BJ (cell line): ENCODE results near the gene SF3B1. TPM values are rescaled to one million over a fixed set of nuclear protein-coding genes. Genes with fewer than 3 reads are reported as not detected.
A peak's percentile ranks its signal among the peaks of the same experiment; 100 is the strongest.
"Not testable (repeated sequence)": the region's sequence is repeated elsewhere in the genome, so short reads cannot be mapped to it uniquely, and the experiment has no call there.

Experiments used
- CTCF ChIA-PET: fragments of 350-600 bp; formaldehyde crosslinking; extraction: SDS; loops from one replicate; lab custom pipeline; 2021; ENCODE audit warnings: antibody characterized with exemption, inconsistent platforms; lab: Yijun Ruan, JAX
- POLR2A ChIA-PET: fragments of 300-600 bp; sonication (Branson Sonifier 250); formaldehyde crosslinking; extraction: SDS; loops from one replicate; lab custom pipeline; 2021; ENCODE audit warnings: antibody characterized with exemption; lab: Charles Lee
- DNase-seq: peaks from one replicate; pipeline ENCODE4 v3.0.0-alpha.2; 2011; ENCODE audit warnings: low read depth
- H3K27me3 ChIP-seq: 2 replicates; pipeline ENCODE4 v1.6.0; 2011; ENCODE audit warnings: low read length; ENCODE audit not compliant: control insufficient read depth, insufficient read depth
- H3K36me3 ChIP-seq: 2 replicates; pipeline ENCODE4 v1.5.1; 2011; ENCODE audit warnings: low read length; ENCODE audit not compliant: control insufficient read depth, insufficient read depth
- H3K4me3 ChIP-seq: 2 replicates; pipeline ENCODE4 v1.5.1; 2011; ENCODE audit warnings: low read depth, mild to moderate bottlenecking, control low read depth, low read length
- CTCF ChIP-seq: IDR thresholded peaks from 2 replicates; pipeline ENCODE4 v1.5.1; 2011; ENCODE audit warnings: low read depth, mild to moderate bottlenecking, control low read depth, inconsistent platforms, low read length, moderate library complexity; ENCODE audit not compliant: insufficient read depth
- polyA plus RNA-seq: library from polyadenylated mRNA; depleted of rRNA; stranded (reverse); fragments of >200 nt; gene quantifications from 2 replicates; pipeline ENCODE4 v1.2.3, GENCODE V29; 2011

SF3B1 gene
- polyA plus RNA-seq, 1 experiment, result 187 TPM

- ChIA-PET POLR2A (interaction anchor here (2.8 kb wide), 1 partner anchor 19 kb away, joined by 18 read pairs; the partner anchor contains the start of gene COQ10B), CTCF (no interaction called here)
Observed at GRCh38 chr2:197433780-197434438, 919 bp downstream of the SF3B1 start.

GRCh38 chr2:197432527-197432926, 2.3 kb downstream of the SF3B1 start:
- CTCF ChIA-PET, result not testable (repeated sequence)

More at GRCh38 chr2:197433780-197434438, 919 bp downstream of the SF3B1 start:
- no peaks in the 10 kb centered on the region for H3K36me3 ChIP-seq
- H3K4me3 ChIP-seq, result peak overlapping the region; percentile 86
- no peak for TF ChIP-seq CTCF
- DNase-seq, result no peak
- H3K27me3 ChIP-seq, result no peaks in the 10 kb centered on the region

GRCh38 chr2:197431858-197432257, 3.0 kb downstream of the SF3B1 start:
- no peak for DNase-seq
- no peak overlapping the region for H3K4me3 ChIP-seq
- ChIA-PET POLR2A (no interaction called here), CTCF (interaction anchor here (0.6 kb wide), 1 partner anchor 211 kb away, joined by 3 read pairs; no protein-coding TSS in a partner anchor)
- no peaks in the 10 kb centered on the region for H3K27me3 ChIP-seq
- H3K36me3 ChIP-seq, result no peaks in the 10 kb centered on the region; the same call in 1 of the 2 replicates
- no peak for TF ChIP-seq CTCF

More at GRCh38 chr2:197432527-197432926, 2.3 kb downstream of the SF3B1 start:
- H3K36me3 ChIP-seq, POLR2A ChIA-PET, H3K27me3 ChIP-seq, DNase-seq, H3K4me3 ChIP-seq: not testable (repeated sequence)

GRCh38 chr2:197427986-197428385, 6.8 kb downstream of the SF3B1 start:
- no peaks in the 10 kb centered on the region; the same call in none of the 2 replicates for H3K36me3 ChIP-seq
- H3K27me3 ChIP-seq, result no peaks in the 10 kb centered on the region
- H3K4me3 ChIP-seq, result no peak overlapping the region
- ChIA-PET POLR2A (no interaction called here), CTCF (no interaction called here)
- no peak for TF ChIP-seq CTCF
- no peak for DNase-seq

GRCh38 chr2:197426723-197427603, 7.9 kb downstream of the SF3B1 start:
- CTCF ChIA-PET, result interaction anchor here (0.6 kb wide), 1 partner anchor 61 kb away, joined by 3 read pairs; no protein-coding TSS in a partner anchor
- POLR2A ChIA-PET, result no interaction called here
- Histone ChIP-seq H3K27me3 (no peaks in the 10 kb centered on the region), H3K4me3 (no peak overlapping the region), H3K36me3 (peaks cover 1% of the 10 kb centered on the region)
- DNase-seq, result no peak
- no peak for TF ChIP-seq CTCF
